GM21447 (cell line): Measurements from ENCODE around the gene POLRMT.
"Not testable (repeated sequence)": the region's sequence is repeated elsewhere in the genome, so short reads cannot be mapped to it uniquely, and the experiment has no call there.

ENCODE experiments used
- ATAC-seq: cut with Tn5 transposase; IDR thresholded peaks from one replicate; pipeline ENCODE4 v1.9.1; 2021; ENCODE audit not compliant: unreplicated experiment

The POLRMT gene

GRCh38 chr19:629515-629914, 3.8 kb downstream of the POLRMT start:
- ATAC-seq, result not testable (repeated sequence)

DNA sequence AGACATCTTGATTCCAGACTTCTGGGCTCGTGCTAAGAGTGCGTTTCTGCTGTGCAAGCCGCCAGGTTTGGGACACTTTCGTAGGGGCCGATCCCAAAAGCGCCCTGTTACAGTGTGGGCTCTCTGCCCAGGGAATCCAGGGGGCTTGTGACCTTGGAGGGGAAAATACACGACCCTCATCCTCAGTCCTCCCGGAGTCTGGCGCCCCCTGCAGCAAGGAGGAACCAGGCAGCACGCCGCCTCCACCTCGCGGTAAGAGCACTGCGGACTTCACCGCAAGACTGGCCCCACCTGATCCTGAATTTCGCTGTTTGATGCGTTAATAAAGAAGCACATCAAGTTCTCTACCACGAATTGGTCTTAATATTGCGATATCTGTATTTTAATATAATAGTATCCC, 5.2 kb downstream of the POLRMT start:
- no peak for ATAC-seq

- not testable (repeated sequence) for ATAC-seq
Measured at GRCh38 chr19:626566-626965, 6.8 kb downstream of the POLRMT start.

DNA sequence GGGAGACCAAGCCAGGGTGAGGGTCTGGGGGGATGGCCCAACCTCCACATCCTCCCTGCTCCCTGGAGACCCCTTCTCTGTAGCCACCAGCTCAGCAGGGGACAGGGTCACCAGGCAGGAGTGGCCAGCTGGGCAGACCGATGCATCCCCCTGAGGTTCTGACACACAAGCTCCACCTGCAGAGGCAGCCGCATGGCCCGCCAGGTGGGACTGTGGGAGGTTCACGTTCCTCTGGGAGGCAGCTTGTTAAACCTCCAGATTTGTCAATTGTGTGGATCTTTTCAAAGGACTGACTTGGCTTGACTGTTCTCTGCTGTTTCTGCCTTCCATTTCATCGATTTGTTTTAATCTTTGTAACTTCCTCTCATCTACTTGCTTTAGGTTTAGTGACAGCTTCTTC, 8.1 kb downstream of the POLRMT start:
- ATAC-seq, result no peak

DNA sequence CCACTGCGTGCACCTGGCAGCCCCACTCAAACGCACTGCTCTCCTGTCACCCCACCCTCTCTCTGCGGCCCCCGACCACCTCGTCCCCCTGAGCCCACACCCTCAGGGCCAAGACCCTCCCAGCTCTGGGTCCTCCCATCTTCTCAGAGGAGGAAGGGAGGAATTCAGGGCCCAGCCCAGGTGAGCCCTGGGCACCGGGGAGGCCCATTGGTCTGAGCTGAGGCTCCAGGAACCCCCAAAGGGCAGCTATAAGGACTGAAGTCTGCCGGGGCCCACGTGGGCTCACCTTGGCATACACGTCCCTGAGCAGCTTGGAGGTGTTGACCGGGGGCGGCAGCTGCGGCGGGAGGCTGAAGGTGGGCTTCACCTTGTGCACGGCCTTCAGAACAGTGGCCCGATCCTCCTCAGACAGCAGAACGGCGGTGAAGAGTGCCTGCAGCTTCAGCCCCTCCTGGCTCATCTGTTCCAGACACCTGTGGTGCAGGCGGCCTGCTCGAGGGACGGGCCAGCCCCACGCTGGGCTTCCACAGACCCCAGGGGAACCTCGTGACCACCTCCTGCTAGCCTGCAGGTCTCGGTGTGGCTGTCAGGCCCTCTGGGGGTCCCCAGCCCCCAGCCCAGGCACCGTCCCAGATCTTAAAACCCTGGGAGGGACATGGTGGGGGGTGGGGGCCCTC, 8.8 kb downstream of the POLRMT start:
- no peak for ATAC-seq

- ATAC-seq, result no peak
Measured at GRCh38 chr19:623974-624373, 9.4 kb downstream of the POLRMT start.

- no peak for ATAC-seq
Measured at GRCh38 chr19:623175-623916, 10.0 kb downstream of the POLRMT start.

DNA sequence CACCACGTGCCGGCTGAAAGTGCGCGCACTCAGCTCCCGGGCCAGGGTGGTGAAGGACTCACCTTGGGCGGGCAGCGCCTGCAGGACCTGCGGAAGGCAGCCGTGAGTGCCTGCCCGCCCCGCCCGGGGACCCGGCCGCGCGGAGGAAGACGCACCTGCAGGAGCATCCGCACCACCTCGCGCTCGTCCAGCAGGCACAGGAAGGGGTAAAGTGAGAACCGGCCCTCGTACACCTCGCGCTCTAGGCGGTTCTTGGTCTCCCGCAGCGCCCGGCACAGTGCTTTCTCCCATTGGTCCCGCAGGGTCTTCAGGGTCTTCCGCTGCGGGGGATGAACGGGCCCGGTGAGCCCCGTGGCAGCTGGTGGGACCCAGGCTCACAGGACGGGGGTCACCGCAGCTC, 10.7 kb downstream of the POLRMT start:
- no peak for ATAC-seq

- no peak for ATAC-seq
Measured at GRCh38 chr19:621819-622218, 11.5 kb downstream of the POLRMT start.

- not testable (repeated sequence) for ATAC-seq
Measured at GRCh38 chr19:621191-621590, 12.1 kb downstream of the POLRMT start.

DNA sequence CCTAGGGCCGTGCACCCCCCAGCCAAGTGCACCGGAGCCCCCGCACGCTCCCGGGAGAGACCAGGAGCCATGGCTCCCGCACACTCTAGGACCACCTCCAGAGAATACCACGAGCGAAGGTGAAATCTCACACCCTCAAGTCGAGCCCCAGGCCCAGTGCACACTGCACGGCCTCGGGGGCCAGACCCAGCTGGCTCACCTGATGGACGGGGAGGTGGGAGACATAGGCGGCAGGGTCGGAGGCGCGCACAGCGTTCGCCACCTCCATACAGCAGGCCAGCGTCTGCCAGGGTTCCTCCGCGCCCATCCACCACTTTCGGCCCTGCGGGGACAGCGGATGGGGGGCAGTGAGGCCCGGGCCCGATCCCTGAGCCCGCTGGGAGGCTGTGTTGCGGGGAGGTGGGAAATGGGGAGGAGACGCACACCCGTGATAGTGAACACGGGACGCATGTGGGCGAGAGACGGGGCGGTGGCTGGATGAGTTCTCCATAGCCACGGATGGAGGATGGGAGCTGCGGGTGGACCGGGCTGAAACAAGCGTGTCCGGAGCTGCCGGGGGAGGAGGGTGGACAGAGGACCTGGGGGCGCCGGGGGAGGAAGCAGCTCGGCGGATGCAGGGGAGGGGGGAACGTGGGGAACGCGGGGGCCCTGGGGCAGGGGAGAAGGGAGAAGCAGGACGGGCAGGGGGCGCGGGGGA, 13.0 kb downstream of the POLRMT start:
- ATAC-seq, result no peak

- ATAC-seq, result no peak
Measured at GRCh38 chr19:619286-620002, 13.9 kb downstream of the POLRMT start.

- ATAC-seq, result no peak
Measured at GRCh38 chr19:618674-619285, 14.6 kb downstream of the POLRMT start.

GRCh38 chr19:618247-618619, 15.1 kb downstream of the POLRMT start:
- no peak for ATAC-seq

DNA sequence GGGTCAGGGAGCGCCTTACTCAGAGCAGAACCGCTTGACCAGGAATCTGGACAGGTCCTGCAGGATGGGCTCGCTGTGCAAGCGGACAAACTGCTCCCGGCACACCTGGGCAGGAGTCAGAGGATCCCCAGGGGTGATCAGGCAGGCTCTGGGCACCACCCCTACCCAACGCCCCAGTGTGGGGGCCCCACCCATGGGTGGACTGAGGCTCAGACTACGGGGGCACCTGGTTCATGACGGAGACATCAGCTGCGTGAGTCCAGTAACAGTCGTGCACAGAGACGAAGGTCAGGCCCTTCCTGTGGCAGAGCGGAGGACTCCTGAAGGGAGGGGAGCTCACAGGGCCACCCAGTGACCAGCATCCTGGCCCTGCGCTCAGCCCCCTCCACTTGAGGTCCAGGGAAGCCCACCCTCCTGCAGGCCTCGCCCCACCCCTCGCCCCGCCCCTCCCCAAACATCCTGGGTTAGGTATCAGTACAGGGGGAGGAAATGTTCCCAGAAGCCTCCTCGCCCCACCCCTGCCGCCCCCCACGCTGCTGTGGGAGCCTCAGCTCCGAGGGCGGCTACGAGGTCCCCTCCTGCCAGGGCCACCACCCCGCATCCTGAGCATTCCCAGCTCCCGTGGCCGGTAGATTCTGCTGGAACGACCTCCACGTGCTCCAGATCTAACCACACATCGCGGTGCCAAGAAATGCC, 15.6 kb downstream of the POLRMT start:
- no peak for ATAC-seq

DNA sequence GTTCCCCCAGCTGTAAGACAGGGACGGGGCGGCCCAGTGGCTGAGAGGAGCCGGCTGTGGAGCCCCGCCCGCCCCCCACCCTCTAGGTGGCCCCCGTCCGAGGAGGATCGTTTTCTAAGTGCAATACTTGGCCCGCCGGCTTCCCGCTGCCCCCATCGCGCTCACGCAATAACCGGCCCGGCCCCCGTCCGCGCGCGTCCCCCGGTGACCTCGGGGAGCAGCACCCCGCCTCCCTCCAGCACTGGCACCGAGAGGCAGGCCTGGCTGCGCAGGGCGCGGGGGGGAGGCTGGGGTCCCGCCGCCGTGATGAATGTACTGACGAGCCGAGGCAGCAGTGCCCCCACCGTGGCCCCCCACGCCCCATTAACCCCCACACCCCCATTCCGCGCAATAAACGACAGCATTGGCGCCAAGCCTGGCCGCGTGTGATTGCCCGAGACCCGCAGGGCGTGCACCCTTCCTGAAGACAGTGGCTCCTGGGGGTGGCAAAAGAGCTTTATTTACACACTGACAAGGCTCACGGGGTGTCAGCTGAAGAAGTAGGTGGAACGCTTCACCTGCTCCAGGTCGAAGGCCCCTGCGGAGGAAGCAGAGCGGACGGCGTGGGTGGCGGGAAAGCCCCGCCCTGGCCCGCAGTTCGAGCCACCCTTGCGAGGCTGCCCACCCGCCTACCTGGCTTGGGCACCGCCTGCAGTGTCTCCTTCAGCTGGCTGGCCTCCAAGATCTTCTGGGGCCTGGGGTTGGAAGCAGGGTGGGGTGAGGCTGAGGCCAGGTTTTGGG, 16.4 kb downstream of the POLRMT start:
- ATAC-seq, result no peak

GRCh38 chr19:616062-616700, 17.2 kb downstream of the POLRMT start:
- ATAC-seq, result no peak

GRCh38 chr19:615619-616018, 17.7 kb downstream of the POLRMT start:
- no peak for ATAC-seq
